Smooth muscle cell (in vitro differentiated cells): ENCODE measurements around the gene REEP6. TPM values are rescaled to one million over a fixed set of nuclear protein-coding genes. Genes with fewer than 3 reads are reported as not detected.

Experiments used
- DNase-seq: peaks from one replicate; lab custom pipeline; 2025; ENCODE audit not compliant: unreplicated experiment; lab: John Stamatoyannopoulos, UW
- H2AFZ ChIP-seq: fragments of 200-600 bp; sonication (generic); 2 replicates; pipeline ENCODE4 v1.6.0; 2016; ENCODE audit warnings: antibody characterized with exemption, low read depth, mild to moderate bottlenecking
- H3F3A ChIP-seq: fragments of 200-600 bp; sonication (generic); 2 replicates; pipeline ENCODE4 v1.6.0; 2017; ENCODE audit warnings: antibody characterized with exemption, low read depth
- H3K27ac ChIP-seq: fragments of 200-600 bp; sonication (generic); 2 replicates; pipeline ENCODE4 v1.5.1; 2016; ENCODE audit warnings: low read depth, mild to moderate bottlenecking
- H3K27me3 ChIP-seq: fragments of 200-600 bp; sonication (generic); 2 replicates; pipeline ENCODE4 v1.6.1; 2016; ENCODE audit warnings: low read depth, mild to moderate bottlenecking
- H3K36me3 ChIP-seq: fragments of 200-600 bp; sonication (generic); 2 replicates; pipeline ENCODE4 v1.5.1; 2016; ENCODE audit warnings: low read depth
- H3K4me1 ChIP-seq: fragments of 200-600 bp; sonication (generic); 2 replicates; pipeline ENCODE4 v1.5.1; 2016; ENCODE audit warnings: low read depth
- H3K4me2 ChIP-seq: fragments of 200-600 bp; sonication (generic); 2 replicates; pipeline ENCODE4 v1.6.0; 2016; ENCODE audit warnings: mild to moderate bottlenecking
- H3K4me3 ChIP-seq: fragments of 200-600 bp; sonication (generic); 2 replicates; pipeline ENCODE4 v1.5.1; 2016; ENCODE audit warnings: mild to moderate bottlenecking
- H3K79me2 ChIP-seq: fragments of 200-600 bp; sonication (generic); 2 replicates; pipeline ENCODE4 v1.6.0; 2016; ENCODE audit warnings: low read depth, mild to moderate bottlenecking
- H3K9ac ChIP-seq: fragments of 200-600 bp; sonication (generic); 2 replicates; pipeline ENCODE4 v1.6.0; 2016; ENCODE audit warnings: low read depth
- H3K9me3 ChIP-seq: fragments of 200-600 bp; sonication (generic); replicated peaks from 2 replicates; pipeline ENCODE4 v1.5.1; 2016; ENCODE audit warnings: low read depth
- H4K20me1 ChIP-seq: fragments of 200-600 bp; sonication (generic); 2 replicates; pipeline ENCODE4 v1.6.0; 2016; ENCODE audit warnings: low read depth
- WGBS: methylation state at CpG from one replicate; pipeline ENCODE4 v1.1.7; 2016; ENCODE audit warnings: low lambda C conversion rate; 5-methylcytosine and 5-hydroxymethylcytosine counted together
- polyA plus RNA-seq: library from polyadenylated mRNA; unstranded; fragments of >200 nt; fragmentation: Nextera tagmentation; extraction: Ambion mirVana; gene quantifications from 2 replicates; pipeline ENCODE4 v1.2.1, GENCODE V29; 2016
- total RNA-seq: library from RNA; depleted of rRNA; stranded (reverse); fragments of >200 nt; gene quantifications from 2 replicates; pipeline ENCODE4 v1.2.3, GENCODE V29; 2014
- TF ChIP-seq, protein P1 (sequence below): fragments of 200-600 bp; sonication (generic); IDR thresholded peaks from 2 replicates; pipeline ENCODE4 v1.5.1; 2017; ENCODE audit warnings: borderline replicate concordance, mild to moderate bottlenecking, antibody characterized with exemption; ENCODE audit not compliant: insufficient read depth, poor library complexity, severe bottlenecking

Gene REEP6
- total and polyA plus RNA-seq, 2 experiments from 2014 or later: 7.0 to 15.1 TPM

DNA sequence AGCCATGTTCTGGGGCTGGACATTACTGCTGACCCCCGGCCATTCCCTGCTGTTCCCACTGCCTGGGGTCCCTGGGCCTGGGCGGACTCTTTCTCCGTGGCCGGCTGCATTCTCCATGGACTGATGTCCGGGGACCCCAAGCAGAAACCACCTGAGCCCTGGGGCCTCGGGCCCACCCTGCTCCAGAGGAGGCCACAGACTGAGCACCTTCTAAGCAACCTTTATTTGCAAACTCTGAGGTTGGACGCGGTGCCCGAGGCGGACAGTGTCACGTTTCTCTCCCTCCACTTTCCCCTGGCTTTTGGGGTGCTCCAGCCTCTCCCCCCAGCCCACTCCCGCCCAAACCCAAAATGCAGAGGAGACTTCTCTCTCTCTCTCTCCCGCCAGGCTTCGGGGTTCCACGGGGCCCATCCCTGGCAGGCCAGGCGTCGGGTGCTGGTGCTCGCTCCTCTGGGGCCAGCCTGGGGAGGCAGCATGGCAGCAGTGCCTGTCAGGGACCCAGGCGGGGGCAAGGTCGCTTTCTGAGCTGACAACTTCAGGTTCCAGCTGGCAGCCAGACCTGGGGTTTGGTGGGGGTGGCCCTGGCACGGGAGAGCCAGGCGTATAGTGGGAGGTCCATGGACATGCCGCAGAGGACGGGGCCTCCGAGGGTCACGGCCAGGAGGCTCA, 9.6 kb upstream of the REEP6 start:
- H3K4me3 ChIP-seq: no peak overlapping the region
- H3K4me2 ChIP-seq: no peak overlapping the region
- H3K27ac ChIP-seq: no peak overlapping the region
- H3K9me3 ChIP-seq: no peaks in the 10 kb centered on the region
- TF ChIP-seq, protein P1, sequence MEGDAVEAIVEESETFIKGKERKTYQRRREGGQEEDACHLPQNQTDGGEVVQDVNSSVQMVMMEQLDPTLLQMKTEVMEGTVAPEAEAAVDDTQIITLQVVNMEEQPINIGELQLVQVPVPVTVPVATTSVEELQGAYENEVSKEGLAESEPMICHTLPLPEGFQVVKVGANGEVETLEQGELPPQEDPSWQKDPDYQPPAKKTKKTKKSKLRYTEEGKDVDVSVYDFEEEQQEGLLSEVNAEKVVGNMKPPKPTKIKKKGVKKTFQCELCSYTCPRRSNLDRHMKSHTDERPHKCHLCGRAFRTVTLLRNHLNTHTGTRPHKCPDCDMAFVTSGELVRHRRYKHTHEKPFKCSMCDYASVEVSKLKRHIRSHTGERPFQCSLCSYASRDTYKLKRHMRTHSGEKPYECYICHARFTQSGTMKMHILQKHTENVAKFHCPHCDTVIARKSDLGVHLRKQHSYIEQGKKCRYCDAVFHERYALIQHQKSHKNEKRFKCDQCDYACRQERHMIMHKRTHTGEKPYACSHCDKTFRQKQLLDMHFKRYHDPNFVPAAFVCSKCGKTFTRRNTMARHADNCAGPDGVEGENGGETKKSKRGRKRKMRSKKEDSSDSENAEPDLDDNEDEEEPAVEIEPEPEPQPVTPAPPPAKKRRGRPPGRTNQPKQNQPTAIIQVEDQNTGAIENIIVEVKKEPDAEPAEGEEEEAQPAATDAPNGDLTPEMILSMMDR: no peak
- peaks cover 18% of the 10 kb centered on the region for H3K79me2 ChIP-seq
- 91% methylated on average over 26 of the region's 26 CpGs for WGBS
- no peaks in the 10 kb centered on the region for H3K36me3 ChIP-seq
- no peak for DNase-seq
- no peak overlapping the region for H3K9ac ChIP-seq
- H3K4me1 ChIP-seq: no peaks in the 10 kb centered on the region
- peaks cover 23% of the 10 kb centered on the region for H4K20me1 ChIP-seq
- H3K27me3 ChIP-seq: no peaks in the 10 kb centered on the region
- H3F3A ChIP-seq: no peaks in the 10 kb centered on the region
- no peak overlapping the region for H2AFZ ChIP-seq

DNA sequence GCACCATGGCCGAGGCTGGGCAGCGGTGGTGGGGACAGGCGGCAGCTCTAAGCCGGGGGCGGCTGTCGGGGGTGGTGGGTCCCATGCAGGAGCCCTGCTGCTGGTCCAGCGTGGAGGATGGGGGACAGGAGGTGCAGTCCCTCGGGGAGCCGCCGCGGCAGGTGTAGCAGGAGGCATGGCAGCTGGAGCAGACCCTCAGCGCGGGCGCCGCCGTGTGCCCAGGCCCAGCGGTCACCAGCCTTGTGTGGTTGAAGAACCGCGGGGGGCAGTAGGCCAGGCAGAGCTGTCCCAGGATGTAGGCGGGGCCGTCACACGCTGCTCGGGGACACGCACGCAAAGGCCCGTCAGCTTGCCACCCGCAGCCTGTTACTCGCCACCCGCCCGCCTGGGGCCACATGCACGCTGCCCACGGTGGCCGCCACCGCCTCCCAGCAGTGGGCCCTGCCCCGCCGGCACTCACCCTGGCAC, 9.1 kb upstream of the REEP6 start:
- no peak for DNase-seq
- H4K20me1 ChIP-seq: peaks cover 17% of the 10 kb centered on the region
- no peaks in the 10 kb centered on the region for H3F3A ChIP-seq
- H3K36me3 ChIP-seq: no peaks in the 10 kb centered on the region
- no peaks in the 10 kb centered on the region for H3K4me1 ChIP-seq
- H3K27me3 ChIP-seq: no peaks in the 10 kb centered on the region
- 100% methylated on average over 3 of the region's 36 CpGs for WGBS
- H3K4me2 ChIP-seq: no peak overlapping the region
- no peaks in the 10 kb centered on the region for H3K9me3 ChIP-seq
- TF ChIP-seq, protein P1: no peak
- H3K27ac ChIP-seq: no peak overlapping the region
- peaks cover 15% of the 10 kb centered on the region for H3K79me2 ChIP-seq
- no peak overlapping the region for H2AFZ ChIP-seq
- H3K4me3 ChIP-seq: no peak overlapping the region
- H3K9ac ChIP-seq: no peak overlapping the region

DNA sequence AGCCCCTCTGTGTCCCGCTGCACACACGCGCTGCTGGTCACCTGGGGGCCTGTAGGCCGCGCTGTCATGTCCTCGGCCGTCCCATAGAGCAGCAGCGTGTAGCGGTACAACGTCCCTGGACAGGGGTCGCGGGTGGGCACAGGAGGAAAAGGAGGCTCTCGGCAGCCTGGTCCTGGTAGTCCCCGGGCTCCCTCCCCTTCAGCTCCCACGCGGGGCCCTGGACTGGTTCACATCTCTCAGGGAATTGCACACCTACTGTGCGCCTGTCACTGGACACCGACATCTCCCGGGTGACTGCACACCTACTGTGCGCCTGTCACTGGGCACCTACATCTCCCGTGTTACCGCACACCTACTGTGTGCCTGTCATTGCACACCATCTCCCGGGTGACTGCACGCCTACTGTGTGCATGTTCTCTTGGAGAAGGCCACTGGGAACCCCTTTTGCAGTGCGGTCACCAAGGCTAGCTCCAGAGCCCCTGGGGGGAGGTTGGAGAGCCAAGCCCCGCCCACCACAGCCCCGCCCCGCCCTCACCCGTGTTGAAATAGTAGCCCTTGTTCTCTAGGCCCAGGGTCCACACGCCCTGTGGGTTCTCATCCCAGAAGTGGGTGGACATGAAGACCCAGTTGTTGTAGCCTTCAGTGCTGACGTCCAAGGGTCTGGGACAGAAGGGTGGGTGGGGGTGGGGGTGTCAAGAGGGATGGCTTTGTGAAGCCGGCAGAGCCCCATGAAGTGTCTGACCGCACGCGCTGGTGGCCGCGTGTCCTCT, 8.4 kb upstream of the REEP6 start:
- no peak for DNase-seq
- no peak overlapping the region for H2AFZ ChIP-seq
- H3K36me3 ChIP-seq: no peaks in the 10 kb centered on the region
- TF ChIP-seq, protein P1: no peak
- no peak overlapping the region for H3K4me2 ChIP-seq
- no peaks in the 10 kb centered on the region for H3K27me3 ChIP-seq
- peaks cover 14% of the 10 kb centered on the region for H3K79me2 ChIP-seq
- H3F3A ChIP-seq: no peaks in the 10 kb centered on the region
- H3K27ac ChIP-seq: no peak overlapping the region
- H3K4me1 ChIP-seq: no peaks in the 10 kb centered on the region
- H3K4me3 ChIP-seq: no peak overlapping the region
- no peaks in the 10 kb centered on the region for H3K9me3 ChIP-seq
- H3K9ac ChIP-seq: no peak overlapping the region
- WGBS: 94% methylated on average over 27 of the region's 37 CpGs
- peaks cover 11% of the 10 kb centered on the region for H4K20me1 ChIP-seq
